Effector memory CD4-positive, alpha-beta T cell (primary cell): ENCODE results near the gene BNC2.

Experiments used
- DNase-seq, 3 donors: peaks; one replicate each; pipeline ENCODE4 v3.0.0-alpha.2; 2020
- H3K27ac ChIP-seq: 2 replicates; pipeline ENCODE4 v1.7.0; 2013; ENCODE audit warnings: mild to moderate bottlenecking, low read length, moderate library complexity; ENCODE audit not compliant: insufficient read depth, poor library complexity, severe bottlenecking
- H3K27me3 ChIP-seq: replicated peaks from 2 replicates; pipeline ENCODE4 v1.7.0; 2013; ENCODE audit warnings: mild to moderate bottlenecking, low read length; ENCODE audit not compliant: insufficient read depth, control insufficient read depth, poor library complexity, severe bottlenecking
- H3K36me3 ChIP-seq: 2 replicates; pipeline ENCODE4 v1.7.0; 2013; ENCODE audit warnings: mild to moderate bottlenecking, low read length, moderate library complexity; ENCODE audit not compliant: control insufficient read depth, insufficient read depth
- H3K4me1 ChIP-seq: 2 replicates; pipeline ENCODE4 v1.7.0; 2013; ENCODE audit warnings: low read length, mild to moderate bottlenecking; ENCODE audit not compliant: control insufficient read depth, insufficient read depth, poor library complexity, severe bottlenecking
- H3K4me3 ChIP-seq: 2 replicates; pipeline ENCODE4 v1.7.0; 2013; ENCODE audit warnings: low read length, low read depth, mild to moderate bottlenecking; ENCODE audit not compliant: insufficient read depth, poor library complexity, severe bottlenecking
- H3K9me3 ChIP-seq: 2 replicates; pipeline ENCODE4 v1.7.0; 2013; ENCODE audit warnings: mild to moderate bottlenecking, low read length, moderate library complexity; ENCODE audit not compliant: control insufficient read depth

The BNC2 gene

GRCh38 chr9:16869882-16870595 is 431 bp downstream of the BNC2 start:
- Histone ChIP-seq H3K36me3 (no peaks in the 10 kb centered on the region), H3K4me1 (no peaks in the 10 kb centered on the region), H3K27me3 (peaks cover 3% of the 10 kb centered on the region), H3K9me3 (no peaks in the 10 kb centered on the region), H3K4me3 (no peak overlapping the region), H3K27ac (no peak overlapping the region)
- no peak for DNase-seq

- H3K9me3 ChIP-seq = no peaks in the 10 kb centered on the region
- no peak overlapping the region for H3K27ac ChIP-seq
- no peak for DNase-seq
- H3K36me3 ChIP-seq = no peaks in the 10 kb centered on the region
- no peak overlapping the region for H3K4me3 ChIP-seq
- peaks cover 3% of the 10 kb centered on the region for H3K27me3 ChIP-seq
- H3K4me1 ChIP-seq = no peaks in the 10 kb centered on the region
Measured at GRCh38 chr9:16869131-16869881, 1.2 kb downstream of the BNC2 start.

GRCh38 chr9:16868701-16869100 is 1.8 kb downstream of the BNC2 start:
- H3K9me3 ChIP-seq = no peaks in the 10 kb centered on the region
- H3K4me1 ChIP-seq = no peaks in the 10 kb centered on the region
- no peak overlapping the region for H3K4me3 ChIP-seq
- H3K27me3 ChIP-seq = peaks cover 3% of the 10 kb centered on the region
- H3K27ac ChIP-seq = no peak overlapping the region
- H3K36me3 ChIP-seq = no peaks in the 10 kb centered on the region
- DNase-seq = no peak

GRCh38 chr9:16867576-16868311 is 2.7 kb downstream of the BNC2 start:
- H3K27me3 ChIP-seq = peaks cover 3% of the 10 kb centered on the region
- H3K4me3 ChIP-seq = no peak overlapping the region
- no peak overlapping the region for H3K27ac ChIP-seq
- H3K4me1 ChIP-seq = no peaks in the 10 kb centered on the region
- no peak for DNase-seq
- no peaks in the 10 kb centered on the region for H3K9me3 ChIP-seq
- H3K36me3 ChIP-seq = no peaks in the 10 kb centered on the region

GRCh38 chr9:16866587-16866986 is 3.9 kb downstream of the BNC2 start:
- Histone ChIP-seq H3K27ac (no peak overlapping the region), H3K4me3 (no peak overlapping the region), H3K36me3 (no peaks in the 10 kb centered on the region), H3K4me1 (no peaks in the 10 kb centered on the region), H3K27me3 (peaks cover 1% of the 10 kb centered on the region), H3K9me3 (no peaks in the 10 kb centered on the region)
- no peak for DNase-seq

- DNase-seq = no peak
- Histone ChIP-seq H3K4me3 (no peak overlapping the region), H3K4me1 (no peaks in the 10 kb centered on the region), H3K27me3 (no peaks in the 10 kb centered on the region), H3K27ac (no peak overlapping the region), H3K9me3 (no peaks in the 10 kb centered on the region), H3K36me3 (no peaks in the 10 kb centered on the region)
Measured at GRCh38 chr9:16864649-16865434, 5.6 kb downstream of the BNC2 start.

- H3K4me3 ChIP-seq = no peak overlapping the region
- H3K27ac ChIP-seq = no peak overlapping the region
- no peaks in the 10 kb centered on the region for H3K4me1 ChIP-seq
- no peaks in the 10 kb centered on the region for H3K36me3 ChIP-seq
- no peaks in the 10 kb centered on the region for H3K9me3 ChIP-seq
- no peak for DNase-seq
- H3K27me3 ChIP-seq = no peaks in the 10 kb centered on the region
Measured at GRCh38 chr9:16848179-16848578, 22.3 kb downstream of the BNC2 start.

GRCh38 chr9:16846986-16847385 is 23.5 kb downstream of the BNC2 start:
- Histone ChIP-seq H3K9me3 (no peaks in the 10 kb centered on the region), H3K4me3 (no peak overlapping the region), H3K27me3 (no peaks in the 10 kb centered on the region), H3K4me1 (no peaks in the 10 kb centered on the region), H3K27ac (no peak overlapping the region), H3K36me3 (no peaks in the 10 kb centered on the region)
- no peak for DNase-seq

GRCh38 chr9:16846367-16846766 is 24.1 kb downstream of the BNC2 start:
- H3K4me1 ChIP-seq = no peaks in the 10 kb centered on the region
- no peaks in the 10 kb centered on the region for H3K27me3 ChIP-seq
- no peak overlapping the region for H3K27ac ChIP-seq
- H3K4me3 ChIP-seq = no peak overlapping the region
- no peaks in the 10 kb centered on the region for H3K9me3 ChIP-seq
- H3K36me3 ChIP-seq = no peaks in the 10 kb centered on the region
- no peak for DNase-seq
